Measurements from ENCODE around the gene SPAG6. TPM values are rescaled to one million over a fixed set of nuclear protein-coding genes. Genes with fewer than 3 reads are reported as not detected.

The SPAG6 gene
- total RNA-seq, 1 experiment from 2014 or later = 0.74 TPM

DNA sequence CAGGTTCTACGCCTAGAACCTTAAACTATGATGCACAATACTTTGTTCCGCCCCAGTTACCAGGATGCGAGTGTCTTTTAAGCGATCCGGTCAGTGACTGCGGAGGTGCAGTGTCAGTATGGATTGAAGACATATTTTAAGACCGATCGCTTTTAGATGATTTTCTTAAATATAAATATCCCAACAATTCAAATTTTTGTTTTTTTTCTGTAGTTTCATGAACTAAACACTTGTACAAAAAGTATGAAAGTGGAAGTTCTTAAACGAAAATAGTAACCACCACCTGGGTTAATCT lies 28.3 kb upstream of the SPAG6 start:
- CTCF ChIA-PET = no interaction called here
- no peak for ATAC-seq
- H3K4me1 Mint-ChIP-seq = peaks cover 39% of the 10 kb centered on the region

More for the DNA sequence above, 28.3 kb upstream of the SPAG6 start:
- H3K9me3 Mint-ChIP-seq = no peaks in the 10 kb centered on the region
- no peak overlapping the region for H3K27ac Mint-ChIP-seq
- H3K36me3 Mint-ChIP-seq = no peaks in the 10 kb centered on the region
- peak overlapping the region; percentile 73 for H3K4me3 Mint-ChIP-seq
- no peak for TF ChIP-seq NR3C1 (CRISPR knock-in tag; conservative IDR thresholded peaks at IDR 0.05; ENCODE audit: low read depth)
- no peak for TF ChIP-seq PRDM15 (CRISPR knock-in tag; IDR thresholded peaks at IDR 0.05)
- no peak for TF ChIP-seq ZNF317 (CRISPR knock-in tag; IDR thresholded peaks at IDR 0.05; ENCODE audit: borderline replicate concordance, low read depth)
- no peak for TF ChIP-seq NFE2L1 (CRISPR knock-in tag; IDR thresholded peaks at IDR 0.05)
- no peak for TF ChIP-seq ZNF138 (CRISPR knock-in tag; conservative IDR thresholded peaks at IDR 0.05)
- no peak for TF ChIP-seq TEAD4 (CRISPR knock-in tag; IDR thresholded peaks at IDR 0.05)
- TF ChIP-seq, protein P1, sequence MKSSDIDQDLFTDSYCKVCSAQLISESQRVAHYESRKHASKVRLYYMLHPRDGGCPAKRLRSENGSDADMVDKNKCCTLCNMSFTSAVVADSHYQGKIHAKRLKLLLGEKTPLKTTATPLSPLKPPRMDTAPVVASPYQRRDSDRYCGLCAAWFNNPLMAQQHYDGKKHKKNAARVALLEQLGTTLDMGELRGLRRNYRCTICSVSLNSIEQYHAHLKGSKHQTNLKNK (CRISPR knock-in tag; IDR thresholded peaks at IDR 0.05) = no peak
- TF ChIP-seq ZNF671 (CRISPR knock-in tag; IDR thresholded peaks at IDR 0.05) = no peak
- TF ChIP-seq ZNF512 (CRISPR knock-in tag; IDR thresholded peaks at IDR 0.05; ENCODE audit: borderline replicate concordance) = no peak
- no peak for TF ChIP-seq ZNF219 (CRISPR knock-in tag; IDR thresholded peaks at IDR 0.05; ENCODE audit: borderline replicate concordance)
- no peak for TF ChIP-seq CREM (CRISPR knock-in tag; IDR thresholded peaks at IDR 0.05)
- TF ChIP-seq STAT6 (CRISPR knock-in tag; conservative IDR thresholded peaks at IDR 0.05; ENCODE audit: low read depth) = no peak
- TF ChIP-seq ZNF416 (CRISPR knock-in tag; IDR thresholded peaks at IDR 0.05) = no peak
- TF ChIP-seq ETV6 (CRISPR knock-in tag; IDR thresholded peaks at IDR 0.05) = no peak
- TF ChIP-seq, protein P2, sequence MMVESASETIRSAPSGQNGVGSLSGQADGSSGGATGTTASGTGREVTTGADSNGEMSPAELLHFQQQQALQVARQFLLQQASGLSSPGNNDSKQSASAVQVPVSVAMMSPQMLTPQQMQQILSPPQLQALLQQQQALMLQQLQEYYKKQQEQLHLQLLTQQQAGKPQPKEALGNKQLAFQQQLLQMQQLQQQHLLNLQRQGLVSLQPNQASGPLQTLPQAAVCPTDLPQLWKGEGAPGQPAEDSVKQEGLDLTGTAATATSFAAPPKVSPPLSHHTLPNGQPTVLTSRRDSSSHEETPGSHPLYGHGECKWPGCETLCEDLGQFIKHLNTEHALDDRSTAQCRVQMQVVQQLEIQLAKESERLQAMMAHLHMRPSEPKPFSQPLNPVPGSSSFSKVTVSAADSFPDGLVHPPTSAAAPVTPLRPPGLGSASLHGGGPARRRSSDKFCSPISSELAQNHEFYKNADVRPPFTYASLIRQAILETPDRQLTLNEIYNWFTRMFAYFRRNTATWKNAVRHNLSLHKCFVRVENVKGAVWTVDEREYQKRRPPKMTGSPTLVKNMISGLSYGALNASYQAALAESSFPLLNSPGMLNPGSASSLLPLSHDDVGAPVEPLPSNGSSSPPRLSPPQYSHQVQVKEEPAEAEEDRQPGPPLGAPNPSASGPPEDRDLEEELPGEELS (CRISPR knock-in tag; IDR thresholded peaks at IDR 0.05) = no peak
- TF ChIP-seq ZBTB21 (CRISPR knock-in tag; IDR thresholded peaks at IDR 0.05; ENCODE audit: borderline replicate concordance) = no peak
- TF ChIP-seq, protein P3, sequence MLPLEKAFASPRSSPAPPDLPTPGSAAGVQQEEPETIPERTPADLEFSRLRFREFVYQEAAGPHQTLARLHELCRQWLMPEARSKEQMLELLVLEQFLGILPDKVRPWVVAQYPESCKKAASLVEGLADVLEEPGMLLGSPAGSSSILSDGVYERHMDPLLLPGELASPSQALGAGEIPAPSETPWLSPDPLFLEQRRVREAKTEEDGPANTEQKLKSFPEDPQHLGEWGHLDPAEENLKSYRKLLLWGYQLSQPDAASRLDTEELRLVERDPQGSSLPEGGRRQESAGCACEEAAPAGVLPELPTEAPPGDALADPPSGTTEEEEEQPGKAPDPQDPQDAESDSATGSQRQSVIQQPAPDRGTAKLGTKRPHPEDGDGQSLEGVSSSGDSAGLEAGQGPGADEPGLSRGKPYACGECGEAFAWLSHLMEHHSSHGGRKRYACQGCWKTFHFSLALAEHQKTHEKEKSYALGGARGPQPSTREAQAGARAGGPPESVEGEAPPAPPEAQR (CRISPR knock-in tag; IDR thresholded peaks at IDR 0.05) = no peak
- DNase-seq (ENCODE audit: low spot score) = no peak
- H3K27me3 Mint-ChIP-seq (ENCODE audit: low read depth) = peaks cover 83% of the 10 kb centered on the region
- POLR2A ChIA-PET = interaction anchor here (1.3 kb wide), 1 partner anchor 28 kb away, joined by 6 read pairs; the partner anchor contains the start of gene SPAG6

Data from WTC11 (cell line).